RWPE1 (cell line): Measurements from ENCODE around the gene CCL4L2.
"Not testable (repeated sequence)": the region's sequence is repeated elsewhere in the genome, so short reads cannot be mapped to it uniquely, and the experiment has no call there.

Experiments used
- CTCF ChIA-PET: fragments of 350-600 bp; sonication (Branson Sonifier 250); formaldehyde crosslinking; extraction: SDS; loops from one replicate; lab custom pipeline; 2021; lab: Yijun Ruan, JAX
- POLR2A ChIA-PET: fragments of 400-600 bp; formaldehyde crosslinking; extraction: SDS; loops from one replicate; lab custom pipeline; 2020; ENCODE audit warnings: antibody characterized with exemption; ENCODE audit not compliant: low non-redundant PET; lab: Yijun Ruan, JAX
- DNase-seq: peaks from one replicate; pipeline ENCODE4 v3.0.0; 2012; ENCODE audit warnings: low spot score
- H3K27ac ChIP-seq: fragments of 450-650 bp; 2 replicates; pipeline ENCODE4 v1.5.1; 2017
- TF ChIP-seq, protein P1 (sequence below): fragments of 450-650 bp; conservative IDR thresholded peaks from 2 replicates; pipeline ENCODE4 v1.5.1; 2017; ENCODE audit warnings: low read depth, mild to moderate bottlenecking

CCL4L2 gene

DNA sequence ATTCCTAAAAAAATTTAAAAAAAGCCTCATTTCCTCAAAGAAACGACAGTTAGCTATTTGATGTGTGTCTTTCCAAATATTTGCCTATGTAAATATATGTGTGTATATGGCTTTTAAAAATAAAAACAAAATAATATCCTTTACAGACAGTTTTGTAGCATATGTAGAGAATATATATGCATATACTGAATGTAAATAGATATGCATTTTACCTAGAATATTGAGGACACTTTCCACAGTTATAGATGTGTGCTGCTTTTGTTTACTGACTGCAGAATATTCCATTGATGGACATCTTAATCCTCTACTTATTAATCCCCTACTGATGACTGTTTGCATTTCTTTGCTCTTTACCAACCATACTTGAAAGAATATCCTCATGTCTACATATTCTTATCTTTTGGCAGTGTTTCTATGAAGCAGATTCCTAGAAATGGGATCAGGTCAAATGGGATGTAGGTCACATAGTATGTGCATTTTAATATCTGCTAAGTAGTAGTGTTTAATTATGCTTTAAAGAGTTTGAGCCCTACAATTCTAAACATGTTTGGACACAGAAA is 17.6 kb upstream of the CCL4L2 start:
- TF ChIP-seq, protein P1, sequence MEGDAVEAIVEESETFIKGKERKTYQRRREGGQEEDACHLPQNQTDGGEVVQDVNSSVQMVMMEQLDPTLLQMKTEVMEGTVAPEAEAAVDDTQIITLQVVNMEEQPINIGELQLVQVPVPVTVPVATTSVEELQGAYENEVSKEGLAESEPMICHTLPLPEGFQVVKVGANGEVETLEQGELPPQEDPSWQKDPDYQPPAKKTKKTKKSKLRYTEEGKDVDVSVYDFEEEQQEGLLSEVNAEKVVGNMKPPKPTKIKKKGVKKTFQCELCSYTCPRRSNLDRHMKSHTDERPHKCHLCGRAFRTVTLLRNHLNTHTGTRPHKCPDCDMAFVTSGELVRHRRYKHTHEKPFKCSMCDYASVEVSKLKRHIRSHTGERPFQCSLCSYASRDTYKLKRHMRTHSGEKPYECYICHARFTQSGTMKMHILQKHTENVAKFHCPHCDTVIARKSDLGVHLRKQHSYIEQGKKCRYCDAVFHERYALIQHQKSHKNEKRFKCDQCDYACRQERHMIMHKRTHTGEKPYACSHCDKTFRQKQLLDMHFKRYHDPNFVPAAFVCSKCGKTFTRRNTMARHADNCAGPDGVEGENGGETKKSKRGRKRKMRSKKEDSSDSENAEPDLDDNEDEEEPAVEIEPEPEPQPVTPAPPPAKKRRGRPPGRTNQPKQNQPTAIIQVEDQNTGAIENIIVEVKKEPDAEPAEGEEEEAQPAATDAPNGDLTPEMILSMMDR: no peak
- ChIA-PET POLR2A (no interaction called here), CTCF (no interaction called here)
- DNase-seq: no peak
- no peak overlapping the region for H3K27ac ChIP-seq

DNA sequence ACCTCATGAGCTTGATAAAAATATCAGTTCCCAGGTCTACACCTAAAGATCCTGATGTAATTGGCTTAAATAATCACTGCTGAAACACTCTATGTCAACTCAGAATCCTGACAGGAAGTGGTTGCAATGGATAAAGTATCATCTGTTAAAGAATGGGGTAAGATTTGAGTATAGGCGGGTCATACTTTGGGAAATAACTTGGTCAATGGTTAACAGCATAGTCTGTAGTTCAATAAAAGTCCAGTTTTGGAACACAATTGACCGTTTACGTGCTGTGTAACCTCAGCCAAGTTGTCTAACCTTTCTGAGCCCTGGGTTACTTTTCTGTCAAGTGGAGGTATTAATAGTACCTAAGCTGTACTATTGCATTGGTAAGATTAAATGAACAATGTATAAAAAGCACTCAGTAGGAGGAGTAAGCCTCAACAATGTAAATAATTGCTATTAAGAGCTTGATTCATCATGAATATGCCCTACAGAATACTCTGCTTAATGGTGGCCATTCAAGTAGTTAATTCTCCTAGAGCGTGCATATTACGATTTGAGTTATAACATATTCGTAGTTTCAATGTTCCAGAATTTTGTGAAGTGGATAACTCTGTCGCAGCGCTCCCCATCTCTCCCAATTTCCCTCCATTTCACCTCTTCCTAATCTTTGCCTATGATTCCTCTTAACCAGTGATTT is 16.6 kb upstream of the CCL4L2 start:
- H3K27ac ChIP-seq, POLR2A ChIA-PET, CTCF ChIA-PET, DNase-seq: not testable (repeated sequence)

DNA sequence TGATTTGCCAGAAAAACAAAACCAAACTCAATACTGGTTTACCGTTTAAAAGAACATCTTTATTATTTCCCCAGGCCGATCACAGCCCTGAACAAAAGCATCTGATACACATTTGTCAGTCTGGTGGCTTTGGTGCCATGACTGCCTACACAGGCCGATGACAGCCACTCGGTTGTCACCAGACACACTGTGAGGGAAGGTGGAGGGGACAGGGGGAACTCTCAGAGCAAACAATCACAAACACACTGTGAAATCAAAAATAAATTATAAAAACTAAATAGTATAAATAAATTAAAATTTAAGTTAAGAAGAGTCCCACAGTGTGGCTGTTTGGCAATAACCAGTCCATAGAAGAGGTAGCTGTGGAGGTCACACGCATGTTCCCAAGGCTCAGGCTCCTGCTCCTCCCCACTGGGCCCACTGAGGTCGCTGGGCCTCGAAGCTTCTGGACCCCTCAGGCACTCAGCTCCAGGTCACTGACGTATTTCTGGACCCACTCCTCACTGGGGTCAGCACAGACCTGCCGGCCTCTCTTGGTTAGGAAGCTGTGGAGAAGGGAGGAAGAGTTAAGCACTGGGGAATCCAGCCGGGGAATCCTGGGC is 15.9 kb upstream of the CCL4L2 start:
- CTCF ChIA-PET: not testable (repeated sequence)

DNA sequence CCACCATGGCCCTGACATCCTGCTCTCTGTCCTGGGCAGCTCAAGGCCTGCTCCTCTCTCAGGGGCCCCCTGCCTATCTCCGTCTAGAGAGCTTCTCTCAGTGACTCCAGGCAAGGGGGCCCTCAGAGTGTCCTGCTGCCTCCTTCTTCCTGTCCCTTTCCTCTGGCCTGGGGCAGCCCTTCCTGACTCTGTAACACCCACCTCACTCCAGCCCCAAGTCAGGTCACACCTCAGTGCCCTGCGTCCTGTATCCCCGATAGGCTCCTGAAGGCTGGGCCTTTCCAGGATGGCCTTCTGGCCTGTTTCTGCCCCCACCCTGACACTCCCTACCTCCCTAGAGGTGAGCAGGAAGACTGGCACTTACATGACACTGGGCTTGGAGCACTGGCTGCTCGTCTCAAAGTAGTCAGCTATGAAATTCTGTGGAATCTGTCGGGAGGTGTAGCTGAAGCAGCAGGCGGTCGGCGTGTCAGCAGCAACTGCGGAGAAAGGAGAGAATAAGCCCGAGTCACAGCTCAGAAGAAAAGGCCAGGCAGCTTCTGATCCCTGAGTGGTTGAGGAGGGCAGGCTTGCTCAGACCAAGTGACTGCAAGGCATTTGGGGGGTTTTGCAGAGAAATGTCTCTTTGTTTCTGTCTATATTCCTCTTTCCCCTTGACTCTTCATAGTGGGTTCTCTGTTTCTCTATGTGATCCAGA is 15.3 kb upstream of the CCL4L2 start:
- no peak overlapping the region for H3K27ac ChIP-seq
- POLR2A ChIA-PET: no interaction called here
- CTCF ChIA-PET: no interaction called here
- TF ChIP-seq, protein P1: no peak
- no peak for DNase-seq

More for the DNA sequence above, 15.9 kb upstream of the CCL4L2 start:
- H3K27ac ChIP-seq, DNase-seq, POLR2A ChIA-PET: not testable (repeated sequence)

- ChIA-PET CTCF (no interaction called here), POLR2A (no interaction called here)
- DNase-seq: no peak
- TF ChIP-seq, protein P1: no peak
- no peak overlapping the region for H3K27ac ChIP-seq
These were observed 14.8 kb upstream of the CCL4L2 start for GRCh38 chr17:36196131-36196486.

DNA sequence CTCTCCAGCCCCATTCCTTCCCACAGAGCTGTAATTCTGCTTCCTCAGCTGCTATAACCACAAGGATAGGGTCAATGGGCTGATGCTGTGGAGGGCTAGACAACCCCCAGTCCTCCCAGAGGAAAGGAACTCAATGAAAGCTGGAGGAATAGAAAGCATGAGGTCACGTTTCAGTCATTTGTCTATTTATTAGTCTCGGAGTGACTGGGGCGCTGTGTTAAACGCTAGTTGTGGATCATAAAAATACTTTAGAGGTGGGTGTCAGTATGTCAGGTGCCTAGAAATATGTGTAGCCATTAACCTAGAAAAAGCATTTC is 13.5 kb upstream of the CCL4L2 start:
- TF ChIP-seq, protein P1: no peak
- POLR2A ChIA-PET: no interaction called here
- CTCF ChIA-PET: no interaction called here
- DNase-seq: no peak
- H3K27ac ChIP-seq: no peak overlapping the region

DNA sequence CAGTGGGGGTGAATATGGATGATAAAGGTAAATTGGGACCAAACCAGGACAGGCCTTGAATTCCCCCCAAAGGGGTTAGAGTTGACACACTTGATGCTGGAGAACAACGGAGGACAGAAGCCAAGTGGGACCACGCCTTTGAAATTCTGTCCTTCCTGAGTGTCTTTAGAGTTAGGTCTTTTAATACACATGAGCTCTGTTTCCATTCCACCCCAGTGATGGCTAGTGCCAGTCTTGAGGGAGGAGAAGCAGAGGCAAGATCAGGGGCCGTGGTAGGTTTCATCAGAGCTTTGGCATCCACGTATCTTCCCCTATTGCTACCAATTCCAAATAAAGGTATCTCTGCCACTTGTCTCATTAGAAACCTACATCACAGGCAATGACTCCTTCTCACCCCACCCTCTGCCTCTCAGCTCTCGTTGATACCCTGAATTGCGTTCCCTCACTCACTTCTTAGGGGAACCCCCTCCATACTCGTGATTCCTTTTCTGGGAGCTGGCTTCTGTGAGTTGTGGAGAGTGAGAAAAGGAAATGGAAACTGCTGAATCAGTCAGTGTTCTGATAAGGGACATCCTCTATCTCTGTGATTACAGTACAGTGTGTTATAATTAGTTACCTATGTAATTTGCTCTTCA is 11.9 kb upstream of the CCL4L2 start:
- POLR2A ChIA-PET: no interaction called here
- CTCF ChIA-PET: interaction anchor here (0.7 kb wide), 1 partner anchor 12 kb away, joined by 3 read pairs; no protein-coding TSS in a partner anchor
- H3K27ac ChIP-seq: no peak overlapping the region
- TF ChIP-seq, protein P1: no peak
- no peak for DNase-seq

- POLR2A ChIA-PET, H3K27ac ChIP-seq, DNase-seq: not testable (repeated sequence)
- CTCF ChIA-PET: interaction anchor here (0.6 kb wide), 1 partner anchor 176 kb away, joined by 4 read pairs; no protein-coding TSS in a partner anchor
These were observed 9.8 kb upstream of the CCL4L2 start for GRCh38 chr17:36201102-36201501.

- CTCF ChIA-PET, DNase-seq, H3K27ac ChIP-seq, POLR2A ChIA-PET: not testable (repeated sequence)
These were observed 9.4 kb upstream of the CCL4L2 start for GRCh38 chr17:36201506-36201905.
